GM21447 (cell line): ENCODE data around the gene SMLR1.

Experiments
- ATAC-seq: cut with Tn5 transposase; IDR thresholded peaks from one replicate; pipeline ENCODE4 v1.9.1; 2021; ENCODE audit not compliant: unreplicated experiment

The SMLR1 gene

DNA sequence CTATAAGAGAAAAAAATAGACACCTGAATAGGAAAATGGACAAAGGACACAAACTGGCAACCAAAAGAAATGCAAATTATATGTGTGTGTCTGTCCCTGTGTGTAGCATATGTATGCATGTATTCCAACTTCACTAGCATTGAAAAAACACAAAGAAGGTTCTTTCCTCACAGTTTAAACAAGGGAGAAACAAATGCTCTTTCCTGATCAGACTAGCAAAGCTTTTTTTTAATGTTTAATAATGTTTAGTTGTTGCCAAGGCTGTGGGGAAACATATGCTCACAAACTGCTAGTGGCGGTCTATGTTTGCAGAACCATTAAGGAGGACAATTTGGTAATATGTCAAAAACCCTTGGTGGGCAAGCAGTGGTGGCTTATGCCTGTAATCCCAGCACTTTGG lies 22.4 kb downstream of the SMLR1 start:
- ATAC-seq: no peak

DNA sequence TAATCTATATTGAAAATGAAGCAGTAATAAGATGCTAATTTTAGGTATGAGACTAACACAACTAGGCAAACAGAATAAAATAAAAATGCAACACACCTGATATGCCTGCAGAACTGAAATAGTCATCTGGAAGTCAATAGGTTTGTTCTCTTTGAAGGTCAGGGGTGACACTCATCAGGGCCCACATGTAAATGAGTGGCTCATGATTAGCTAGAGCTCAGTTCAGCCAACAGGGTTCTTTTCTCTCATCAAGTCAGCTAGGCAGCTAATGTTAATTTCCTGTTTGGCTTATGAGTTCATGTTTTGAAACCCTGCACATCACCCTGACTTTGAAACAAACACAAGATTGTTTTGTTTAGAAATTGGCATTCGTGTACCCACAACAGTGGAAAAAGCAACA lies 23.8 kb downstream of the SMLR1 start:
- no peak for ATAC-seq

GRCh38 chr6:130852844-130853554 lies 25.8 kb downstream of the SMLR1 start:
- ATAC-seq: no peak

- ATAC-seq: no peak
These were observed 26.5 kb downstream of the SMLR1 start for GRCh38 chr6:130853555-130854183.

DNA sequence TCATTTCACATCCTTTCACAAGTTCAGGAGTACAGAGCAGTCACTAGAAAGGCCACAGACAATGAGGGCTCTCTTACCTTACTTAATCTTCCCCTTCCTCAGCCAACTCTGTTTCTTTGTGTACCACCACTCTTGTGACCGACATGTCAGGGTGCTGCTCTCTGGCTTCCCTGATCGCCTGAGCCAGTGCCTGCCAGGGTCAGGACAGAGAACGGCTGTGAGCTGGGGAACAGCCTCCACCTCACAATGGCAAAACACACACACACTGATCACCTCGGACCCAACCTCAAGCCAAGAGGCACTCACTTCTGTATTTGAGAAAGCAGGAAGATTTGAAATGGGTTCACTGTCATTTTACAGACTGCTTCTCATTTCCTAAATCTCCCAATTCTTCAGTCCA lies 30.8 kb downstream of the SMLR1 start:
- ATAC-seq: no peak

GRCh38 chr6:130858498-130859160 lies 31.4 kb downstream of the SMLR1 start:
- no peak for ATAC-seq

GRCh38 chr6:130859161-130859867 lies 32.1 kb downstream of the SMLR1 start:
- no peak for ATAC-seq

DNA sequence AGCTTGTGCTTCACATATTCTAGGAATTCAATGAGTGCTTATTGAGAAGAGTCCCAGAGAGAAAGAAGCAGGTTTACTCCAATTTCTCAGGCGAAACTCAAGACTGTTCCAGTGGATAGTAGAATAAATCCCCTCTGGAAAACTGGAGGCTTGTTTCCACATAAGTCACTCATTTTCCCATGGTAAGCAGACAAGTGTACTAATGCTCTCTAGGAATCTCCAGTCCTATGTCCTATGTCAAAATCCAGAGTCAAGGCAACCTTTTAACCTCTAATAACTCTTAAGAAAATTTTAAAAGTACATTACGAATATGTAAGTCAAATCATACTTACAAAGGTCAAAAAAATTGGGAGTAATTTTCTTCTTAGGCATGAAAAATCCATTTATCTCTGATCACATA lies 35.2 kb downstream of the SMLR1 start:
- ATAC-seq: no peak

GRCh38 chr6:130863415-130864230 lies 36.4 kb downstream of the SMLR1 start:
- ATAC-seq: no peak

DNA sequence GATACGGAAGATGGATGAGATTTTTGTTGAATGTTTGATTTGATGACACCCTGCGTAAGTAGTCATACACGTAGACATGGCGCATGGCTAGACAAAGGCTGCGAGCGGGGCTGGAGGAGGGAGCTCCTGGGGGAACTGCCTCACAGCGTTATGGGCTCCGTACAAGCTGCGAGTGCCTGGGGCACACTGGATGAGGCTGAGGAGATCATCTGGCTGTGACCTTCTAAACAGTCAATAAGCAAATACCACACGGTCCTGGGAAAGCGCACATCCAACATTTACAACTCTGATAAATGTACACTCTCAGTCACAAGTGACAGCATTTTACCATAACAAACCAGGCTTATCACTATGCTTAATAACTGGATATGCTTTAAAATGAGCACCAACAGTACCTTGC lies 37.1 kb downstream of the SMLR1 start:
- no peak for ATAC-seq

- no peak for ATAC-seq
These were observed 38.6 kb downstream of the SMLR1 start for GRCh38 chr6:130865793-130866192.

DNA sequence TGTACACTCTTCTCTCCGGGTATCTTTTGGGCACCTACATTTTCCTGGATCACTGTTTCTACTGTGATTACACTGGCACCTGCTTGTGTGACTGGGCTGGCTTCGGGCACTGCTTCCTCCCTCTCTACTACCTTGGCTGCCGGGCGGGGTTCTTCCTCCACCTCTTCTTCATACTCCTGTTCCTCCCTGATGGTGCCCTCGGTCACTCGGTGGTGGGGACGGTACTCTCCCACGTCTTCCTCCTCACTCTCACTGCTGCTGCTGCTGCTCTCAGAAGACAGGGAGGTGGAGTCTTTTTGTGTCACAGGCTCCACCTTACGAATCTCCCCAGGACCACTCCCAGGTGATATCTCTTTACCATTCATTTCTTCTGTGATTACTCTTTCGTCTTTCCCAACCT lies 42.5 kb downstream of the SMLR1 start:
- no peak for ATAC-seq

- no peak for ATAC-seq
These were observed 43.1 kb downstream of the SMLR1 start for GRCh38 chr6:130870179-130870880.

- peak; percentile 68 for ATAC-seq
These were observed 45.3 kb downstream of the SMLR1 start for GRCh38 chr6:130872250-130873095.

GRCh38 chr6:130873746-130874145 lies 46.5 kb downstream of the SMLR1 start:
- no peak for ATAC-seq

DNA sequence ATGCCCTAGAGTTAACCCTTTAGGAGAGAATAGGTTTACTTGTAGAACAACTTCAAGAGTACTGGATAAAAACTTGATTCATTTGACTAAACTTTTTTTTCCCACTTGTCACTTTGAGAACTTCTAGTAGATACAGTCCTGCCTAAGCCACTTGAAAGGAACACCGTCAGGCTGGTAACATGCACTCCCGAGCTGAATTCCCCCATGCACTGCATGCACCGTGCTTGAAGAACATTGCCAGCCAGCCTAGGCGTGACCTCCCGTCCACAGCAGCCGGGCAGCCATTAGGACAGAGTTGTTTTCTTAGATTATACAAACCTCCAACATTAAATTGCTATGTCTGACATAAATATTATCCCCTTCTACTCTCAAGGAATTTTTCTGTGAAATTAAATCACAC lies 52.6 kb downstream of the SMLR1 start:
- ATAC-seq: no peak

DNA sequence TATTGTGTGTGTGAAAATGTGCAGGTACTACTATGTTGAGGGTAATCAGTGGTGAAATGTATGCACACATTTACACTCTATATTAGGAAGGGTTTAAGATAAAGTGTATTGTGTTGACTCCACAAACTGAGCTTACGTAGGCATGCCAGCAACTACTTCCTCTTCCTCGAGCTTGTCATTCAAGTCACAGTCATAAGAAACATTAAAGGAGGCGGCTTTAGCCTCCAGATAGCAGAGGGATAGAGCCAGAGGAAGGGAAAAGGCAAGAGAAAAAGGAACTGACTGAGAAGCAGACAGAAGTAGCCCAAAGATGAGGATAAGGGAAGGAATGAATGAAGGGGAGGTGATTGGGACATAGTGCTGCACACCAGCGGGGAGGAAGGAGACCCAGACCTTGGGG lies 55.2 kb downstream of the SMLR1 start:
- no peak for ATAC-seq

DNA sequence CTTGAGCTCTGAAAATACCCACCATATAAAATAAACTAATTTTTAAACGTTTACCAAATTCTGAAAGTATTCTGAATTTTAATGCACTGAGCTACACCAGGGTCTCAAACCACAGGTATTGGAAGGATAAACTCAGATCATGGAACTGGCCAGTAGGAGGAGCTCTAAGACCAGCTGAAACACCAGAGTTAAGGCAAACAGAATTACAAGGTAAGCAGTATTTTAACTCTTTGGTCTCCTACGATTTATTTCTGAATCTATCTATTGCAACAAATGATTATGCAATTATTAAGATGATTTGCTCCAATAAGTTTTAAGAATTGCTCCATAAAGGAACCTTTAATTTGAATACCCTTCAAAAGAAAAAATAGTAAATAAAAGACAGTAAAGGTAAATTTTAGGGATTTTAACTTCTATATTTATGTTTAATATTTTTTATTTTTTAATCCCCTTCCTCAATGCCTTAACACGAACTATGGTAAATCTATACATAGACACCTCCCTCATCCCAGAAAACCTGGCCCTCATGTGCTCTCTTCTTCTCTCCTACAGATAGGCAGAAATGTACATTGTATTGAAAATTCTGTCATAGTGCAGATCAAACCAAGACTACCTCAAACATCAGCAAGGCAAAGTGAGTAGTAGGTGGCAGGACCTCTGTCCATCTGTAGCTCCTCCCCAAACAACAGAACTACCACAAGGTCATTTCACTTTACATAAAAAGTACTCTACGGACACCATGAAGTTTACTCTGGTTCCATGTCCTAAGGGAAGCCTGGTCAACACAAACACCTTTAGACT lies 58.4 kb downstream of the SMLR1 start:
- peak; percentile 90 for ATAC-seq
